GM21717 (cell line): Measurements from ENCODE around the gene HIPK2.

Experiments used
- ATAC-seq: cut with Tn5 transposase; IDR thresholded peaks from one replicate; pipeline ENCODE4 v1.9.1; 2021; ENCODE audit warnings: mild to moderate bottlenecking, moderate library complexity; ENCODE audit not compliant: unreplicated experiment

HIPK2 gene

GRCh38 chr7:139783647-139784385, 6.0 kb upstream of the HIPK2 start:
- ATAC-seq = no peak

GRCh38 chr7:139782932-139783331, 5.1 kb upstream of the HIPK2 start:
- ATAC-seq = no peak

- no peak for ATAC-seq
These were observed 486 bp downstream of the HIPK2 start for GRCh38 chr7:139777133-139777891.

GRCh38 chr7:139776486-139777132, 1.2 kb downstream of the HIPK2 start:
- no peak for ATAC-seq

- ATAC-seq = no peak
These were observed 1.9 kb downstream of the HIPK2 start for GRCh38 chr7:139775829-139776266.

- ATAC-seq = no peak
These were observed 3.4 kb downstream of the HIPK2 start for GRCh38 chr7:139774376-139774775.

GRCh38 chr7:139773371-139773770, 4.4 kb downstream of the HIPK2 start:
- no peak for ATAC-seq

GRCh38 chr7:139772873-139773272, 4.9 kb downstream of the HIPK2 start:
- ATAC-seq = no peak

- ATAC-seq = no peak
These were observed 5.7 kb downstream of the HIPK2 start for GRCh38 chr7:139772115-139772514.

- ATAC-seq = no peak
These were observed 6.5 kb downstream of the HIPK2 start for GRCh38 chr7:139771001-139771956.

- ATAC-seq = no peak
These were observed 8.0 kb downstream of the HIPK2 start for GRCh38 chr7:139769761-139770160.

- no peak for ATAC-seq
These were observed 8.7 kb downstream of the HIPK2 start for GRCh38 chr7:139769066-139769465.

GRCh38 chr7:139768249-139768824, 9.5 kb downstream of the HIPK2 start:
- ATAC-seq = no peak

GRCh38 chr7:139767561-139767982, 10.2 kb downstream of the HIPK2 start:
- ATAC-seq = peak; percentile 79

GRCh38 chr7:139765143-139765542, 12.7 kb downstream of the HIPK2 start:
- no peak for ATAC-seq

- ATAC-seq = no peak
These were observed 14.5 kb downstream of the HIPK2 start for GRCh38 chr7:139763330-139763729.

- no peak for ATAC-seq
These were observed 14.9 kb downstream of the HIPK2 start for GRCh38 chr7:139762886-139763285.

- ATAC-seq = no peak
These were observed 19.4 kb downstream of the HIPK2 start for GRCh38 chr7:139758388-139758787.

GRCh38 chr7:139757968-139758367, 19.8 kb downstream of the HIPK2 start:
- ATAC-seq = no peak

- ATAC-seq = no peak
These were observed 24.1 kb downstream of the HIPK2 start for GRCh38 chr7:139753693-139754111.
